ENCODE data around the gene GAS2L2.

GAS2L2 gene

GRCh38 chr17:35717475-35717874, 35.6 kb downstream of the GAS2L2 start:
- no peak overlapping the region for H3K9ac ChIP-seq (ENCODE audit: low read depth, low read length)
- no peaks in the 10 kb centered on the region for H3K9me3 ChIP-seq (ENCODE audit: control insufficient read depth, insufficient read depth, low read length)
- no peak overlapping the region for H3K4me3 ChIP-seq (ENCODE audit: low read depth, low read length)
- peaks cover 5% of the 10 kb centered on the region for H3K36me3 ChIP-seq (ENCODE audit: control insufficient read depth, insufficient read depth, low read length)
- no peaks in the 10 kb centered on the region for H3K27me3 ChIP-seq (ENCODE audit: control insufficient read depth, insufficient read depth, low read length)
- no peaks in the 10 kb centered on the region for H3K4me1 ChIP-seq (ENCODE audit: control insufficient read depth, insufficient read depth, low read length)

- Histone ChIP-seq H3K9me3 (ENCODE audit: control insufficient read depth, insufficient read depth, low read length) (no peaks in the 10 kb centered on the region), H3K4me1 (ENCODE audit: control insufficient read depth, insufficient read depth, low read length) (no peaks in the 10 kb centered on the region), H3K27me3 (ENCODE audit: control insufficient read depth, insufficient read depth, low read length) (no peaks in the 10 kb centered on the region), H3K36me3 (ENCODE audit: control insufficient read depth, insufficient read depth, low read length) (peaks cover 5% of the 10 kb centered on the region), H3K9ac (ENCODE audit: low read depth, low read length) (no peak overlapping the region), H3K4me3 (ENCODE audit: low read depth, low read length) (no peak overlapping the region)
These were observed 36.1 kb downstream of the GAS2L2 start for GRCh38 chr17:35716897-35717465.

GRCh38 chr17:35716173-35716572, 36.9 kb downstream of the GAS2L2 start:
- Histone ChIP-seq H3K4me1 (ENCODE audit: control insufficient read depth, insufficient read depth, low read length) (no peaks in the 10 kb centered on the region), H3K27me3 (ENCODE audit: control insufficient read depth, insufficient read depth, low read length) (no peaks in the 10 kb centered on the region), H3K36me3 (ENCODE audit: control insufficient read depth, insufficient read depth, low read length) (peaks cover 5% of the 10 kb centered on the region), H3K9ac (ENCODE audit: low read depth, low read length) (no peak overlapping the region), H3K4me3 (ENCODE audit: low read depth, low read length) (no peak overlapping the region), H3K9me3 (ENCODE audit: control insufficient read depth, insufficient read depth, low read length) (no peaks in the 10 kb centered on the region)

GRCh38 chr17:35715416-35715815, 37.6 kb downstream of the GAS2L2 start:
- H3K27me3 ChIP-seq (ENCODE audit: control insufficient read depth, insufficient read depth, low read length): no peaks in the 10 kb centered on the region
- no peaks in the 10 kb centered on the region for H3K9me3 ChIP-seq (ENCODE audit: control insufficient read depth, insufficient read depth, low read length)
- no peak overlapping the region for H3K9ac ChIP-seq (ENCODE audit: low read depth, low read length)
- H3K4me1 ChIP-seq (ENCODE audit: control insufficient read depth, insufficient read depth, low read length): no peaks in the 10 kb centered on the region
- peaks cover 7% of the 10 kb centered on the region for H3K36me3 ChIP-seq (ENCODE audit: control insufficient read depth, insufficient read depth, low read length)
- H3K4me3 ChIP-seq (ENCODE audit: low read depth, low read length): no peak overlapping the region

GRCh38 chr17:35714988-35715387, 38.1 kb downstream of the GAS2L2 start:
- H3K36me3 ChIP-seq (ENCODE audit: control insufficient read depth, insufficient read depth, low read length): peaks cover 9% of the 10 kb centered on the region
- no peaks in the 10 kb centered on the region for H3K27me3 ChIP-seq (ENCODE audit: control insufficient read depth, insufficient read depth, low read length)
- H3K4me3 ChIP-seq (ENCODE audit: low read depth, low read length): no peak overlapping the region
- H3K9ac ChIP-seq (ENCODE audit: low read depth, low read length): no peak overlapping the region
- H3K4me1 ChIP-seq (ENCODE audit: control insufficient read depth, insufficient read depth, low read length): no peaks in the 10 kb centered on the region
- H3K9me3 ChIP-seq (ENCODE audit: control insufficient read depth, insufficient read depth, low read length): no peaks in the 10 kb centered on the region

- Histone ChIP-seq H3K27me3 (ENCODE audit: control insufficient read depth, insufficient read depth, low read length) (no peaks in the 10 kb centered on the region), H3K4me1 (ENCODE audit: control insufficient read depth, insufficient read depth, low read length) (no peaks in the 10 kb centered on the region), H3K4me3 (ENCODE audit: low read depth, low read length) (no peak overlapping the region), H3K36me3 (ENCODE audit: control insufficient read depth, insufficient read depth, low read length) (peaks cover 9% of the 10 kb centered on the region), H3K9me3 (ENCODE audit: control insufficient read depth, insufficient read depth, low read length) (no peaks in the 10 kb centered on the region), H3K9ac (ENCODE audit: low read depth, low read length) (no peak overlapping the region)
These were observed 39.8 kb downstream of the GAS2L2 start for GRCh38 chr17:35713069-35713728.

GRCh38 chr17:35710950-35711349, 42.1 kb downstream of the GAS2L2 start:
- Histone ChIP-seq H3K36me3 (ENCODE audit: control insufficient read depth, insufficient read depth, low read length) (peaks cover 4% of the 10 kb centered on the region), H3K9ac (ENCODE audit: low read depth, low read length) (no peak overlapping the region), H3K27me3 (ENCODE audit: control insufficient read depth, insufficient read depth, low read length) (no peaks in the 10 kb centered on the region), H3K9me3 (ENCODE audit: control insufficient read depth, insufficient read depth, low read length) (no peaks in the 10 kb centered on the region), H3K4me1 (ENCODE audit: control insufficient read depth, insufficient read depth, low read length) (no peaks in the 10 kb centered on the region), H3K4me3 (ENCODE audit: low read depth, low read length) (no peak overlapping the region)

GRCh38 chr17:35709874-35710273, 43.2 kb downstream of the GAS2L2 start:
- Histone ChIP-seq H3K4me3 (ENCODE audit: low read depth, low read length) (no peak overlapping the region), H3K36me3 (ENCODE audit: control insufficient read depth, insufficient read depth, low read length) (peaks cover 4% of the 10 kb centered on the region), H3K9me3 (ENCODE audit: control insufficient read depth, insufficient read depth, low read length) (no peaks in the 10 kb centered on the region)

GRCh38 chr17:35708951-35709350, 44.1 kb downstream of the GAS2L2 start:
- H3K9ac ChIP-seq (ENCODE audit: low read depth, low read length): no peak overlapping the region
- no peak overlapping the region for H3K4me3 ChIP-seq (ENCODE audit: low read depth, low read length)
- no peaks in the 10 kb centered on the region for H3K27me3 ChIP-seq (ENCODE audit: control insufficient read depth, insufficient read depth, low read length)
- peaks cover 4% of the 10 kb centered on the region for H3K36me3 ChIP-seq (ENCODE audit: control insufficient read depth, insufficient read depth, low read length)
- no peaks in the 10 kb centered on the region for H3K9me3 ChIP-seq (ENCODE audit: control insufficient read depth, insufficient read depth, low read length)
- no peaks in the 10 kb centered on the region for H3K4me1 ChIP-seq (ENCODE audit: control insufficient read depth, insufficient read depth, low read length)

More at GRCh38 chr17:35709874-35710273, 43.2 kb downstream of the GAS2L2 start:
- no peak overlapping the region for H3K9ac ChIP-seq (ENCODE audit: low read depth, low read length)
- no peaks in the 10 kb centered on the region for H3K4me1 ChIP-seq (ENCODE audit: control insufficient read depth, insufficient read depth, low read length)
- H3K27me3 ChIP-seq (ENCODE audit: control insufficient read depth, insufficient read depth, low read length): no peaks in the 10 kb centered on the region

- Histone ChIP-seq H3K9me3 (ENCODE audit: control insufficient read depth, insufficient read depth, low read length) (no peaks in the 10 kb centered on the region), H3K4me1 (ENCODE audit: control insufficient read depth, insufficient read depth, low read length) (no peaks in the 10 kb centered on the region), H3K36me3 (ENCODE audit: control insufficient read depth, insufficient read depth, low read length) (peaks cover 4% of the 10 kb centered on the region), H3K27me3 (ENCODE audit: control insufficient read depth, insufficient read depth, low read length) (no peaks in the 10 kb centered on the region), H3K9ac (ENCODE audit: low read depth, low read length) (no peak overlapping the region), H3K4me3 (ENCODE audit: low read depth, low read length) (no peak overlapping the region)
These were observed 44.9 kb downstream of the GAS2L2 start for GRCh38 chr17:35708149-35708548.

- no peak overlapping the region for H3K4me3 ChIP-seq (ENCODE audit: low read depth, low read length)
- peaks cover 4% of the 10 kb centered on the region for H3K36me3 ChIP-seq (ENCODE audit: control insufficient read depth, insufficient read depth, low read length)
- H3K27me3 ChIP-seq (ENCODE audit: control insufficient read depth, insufficient read depth, low read length): no peaks in the 10 kb centered on the region
- H3K9me3 ChIP-seq (ENCODE audit: control insufficient read depth, insufficient read depth, low read length): no peaks in the 10 kb centered on the region
- no peak overlapping the region for H3K9ac ChIP-seq (ENCODE audit: low read depth, low read length)
- H3K4me1 ChIP-seq (ENCODE audit: control insufficient read depth, insufficient read depth, low read length): no peaks in the 10 kb centered on the region
These were observed 47.3 kb downstream of the GAS2L2 start for GRCh38 chr17:35705705-35706104.

- Histone ChIP-seq H3K36me3 (ENCODE audit: control insufficient read depth, insufficient read depth, low read length) (peaks cover under 1% of the 10 kb centered on the region), H3K4me1 (ENCODE audit: control insufficient read depth, insufficient read depth, low read length) (no peaks in the 10 kb centered on the region), H3K4me3 (ENCODE audit: low read depth, low read length) (no peak overlapping the region), H3K9me3 (ENCODE audit: control insufficient read depth, insufficient read depth, low read length) (no peaks in the 10 kb centered on the region), H3K9ac (ENCODE audit: low read depth, low read length) (no peak overlapping the region), H3K27me3 (ENCODE audit: control insufficient read depth, insufficient read depth, low read length) (no peaks in the 10 kb centered on the region)
These were observed 47.8 kb downstream of the GAS2L2 start for GRCh38 chr17:35705230-35705629.

Data from iPS-15b (cell line).